PC-9 (cell line): ENCODE measurements around the gene HMOX2. TPM values are rescaled to one million over a fixed set of nuclear protein-coding genes. Genes with fewer than 3 reads are reported as not detected.

ENCODE experiments used
- BruUV-seq: library from RNA; stranded (reverse); fragments of 400-500 nt; replicated peaks from 2 replicates; lab custom pipeline; 2021; lab: Mats Ljungman, UMichigan
- CTCF ChIA-PET: fragments of 300-600 bp; sonication (Branson Sonifier 250); formaldehyde crosslinking; loops from one replicate; lab custom pipeline; 2022; ENCODE audit warnings: antibody characterized with exemption; lab: Charles Lee
- POLR2A ChIA-PET: fragments of 300-600 bp; sonication (Branson Sonifier 250); formaldehyde crosslinking; loops from one replicate; lab custom pipeline; 2022; ENCODE audit warnings: antibody characterized with exemption; ENCODE audit not compliant: unreplicated experiment; lab: Charles Lee
- DNase-seq, 2 experiments: peaks; one replicate each; pipeline versions ENCODE4 v3.0.0 to v3.0.0-alpha.2; 2015 to 2022; ENCODE audit warnings: mixed read lengths in 1 of 2
- H2AFZ ChIP-seq: fragments of 200-600 bp; sonication (generic); 2 replicates; pipeline ENCODE4 v1.8.1; 2017; ENCODE audit warnings: antibody characterized with exemption
- H3F3A ChIP-seq: fragments of 200-600 bp; sonication (generic); 2 replicates; pipeline ENCODE4 v1.8.1; 2017; ENCODE audit warnings: antibody characterized with exemption, mild to moderate bottlenecking, low read depth; ENCODE audit not compliant: insufficient read depth
- H3K27ac ChIP-seq: fragments of 200-600 bp; sonication (generic); 2 replicates; pipeline ENCODE4 v1.6.1; 2016; ENCODE audit warnings: mixed run types
- H3K27me3 ChIP-seq: fragments of 200-600 bp; sonication (generic); 2 replicates; pipeline ENCODE4 v1.6.1; 2016; ENCODE audit warnings: low read depth, mixed run types; ENCODE audit not compliant: insufficient read depth
- H3K36me3 ChIP-seq: fragments of 200-600 bp; sonication (generic); 2 replicates; pipeline ENCODE4 v1.6.1; 2016; ENCODE audit warnings: low read depth, mixed run types
- H3K4me1 ChIP-seq: fragments of 200-600 bp; sonication (generic); replicated peaks from 2 replicates; pipeline ENCODE4 v1.6.1; 2016; ENCODE audit warnings: mixed run types; ENCODE audit not compliant: insufficient read depth
- H3K4me2 ChIP-seq: fragments of 200-600 bp; sonication (generic); 2 replicates; pipeline ENCODE4 v1.6.1; 2017; ENCODE audit warnings: mixed run types
- H3K4me3 ChIP-seq: fragments of 200-600 bp; sonication (generic); 2 replicates; pipeline ENCODE4 v1.6.1; 2016; ENCODE audit warnings: mixed run types
- H3K79me2 ChIP-seq: fragments of 200-600 bp; sonication (generic); 2 replicates; pipeline ENCODE4 v1.6.1; 2017; ENCODE audit warnings: low read depth, mixed run types
- H3K9me2 ChIP-seq: fragments of 200-600 bp; sonication (generic); 2 replicates; pipeline ENCODE4 v1.8.1; 2017; ENCODE audit warnings: mild to moderate bottlenecking; ENCODE audit not compliant: insufficient read depth
- H3K9me3 ChIP-seq: fragments of 200-600 bp; sonication (generic); 2 replicates; pipeline ENCODE4 v1.8.1; 2016; ENCODE audit warnings: low read depth; ENCODE audit not compliant: insufficient read depth
- H4K20me1 ChIP-seq: fragments of 200-600 bp; sonication (generic); 2 replicates; pipeline ENCODE4 v1.8.1; 2017; ENCODE audit not compliant: insufficient read depth
- CTCF ChIP-seq: fragments of 200-600 bp; sonication (generic); conservative IDR thresholded peaks from 2 replicates; pipeline ENCODE4 v1.6.1; 2017; ENCODE audit warnings: mixed run types, antibody characterized with exemption, mild to moderate bottlenecking, moderate library complexity
- EZH2 ChIP-seq: fragments of 200-600 bp; sonication (generic); IDR thresholded peaks from 2 replicates; pipeline ENCODE4 v1.8.0; 2017; ENCODE audit warnings: antibody characterized with exemption, low read depth
- intact Hi-C: fragments of 100-400 bp; cut with micrococcal nuclease; formaldehyde crosslinking; loops from one replicate; pipeline ENCODE4 v1.10.0; 2022; ENCODE audit not compliant: unreplicated experiment
- total RNA-seq: library from RNA; stranded (reverse); gene quantifications from 2 replicates; pipeline ENCODE4 v1.2.3, GENCODE V29; 2021

Gene HMOX2
- total RNA-seq, 1 experiment from 2014 or later: 68.1 TPM

GRCh38 chr16:4465977-4466779 lies 10.0 kb upstream of the HMOX2 start:
- Histone ChIP-seq H3K9me2 (no peaks in the 10 kb centered on the region), H2AFZ (no peak overlapping the region), H3K36me3 (no peaks in the 10 kb centered on the region), H3K4me1 (peaks cover 30% of the 10 kb centered on the region), H3K4me3 (no peak overlapping the region), H3K9me3 (no peaks in the 10 kb centered on the region), H4K20me1 (peaks cover 18% of the 10 kb centered on the region), H3F3A (peaks cover 50% of the 10 kb centered on the region), H3K27ac (peak overlapping the region; percentile 78; the same call in 1 of the 2 replicates), H3K27me3 (no peaks in the 10 kb centered on the region), H3K4me2 (no peak overlapping the region), H3K79me2 (0 out of 2 replicates have a peak, but pooled peaks cover 5% of the 10 kb centered on the region)
- BruUV-seq: no TSS peak
- no peak for DNase-seq
- ChIA-PET POLR2A (no interaction called here), CTCF (no interaction called here)
- intact Hi-C loops: no loop called here
- TF ChIP-seq EZH2: no peak
- no peak for TF ChIP-seq CTCF

GRCh38 chr16:4467916-4468315 lies 8.3 kb upstream of the HMOX2 start:
- CTCF ChIA-PET: interaction anchor here (0.6 kb wide), 1 partner anchor 239 kb away, joined by 6 read pairs; no protein-coding TSS in a partner anchor

GRCh38 chr16:4468972-4469371 lies 7.2 kb upstream of the HMOX2 start:
- DNase-seq: no peak
- no peak overlapping the region for H3K27ac ChIP-seq
- H3K4me1 ChIP-seq: peaks cover 28% of the 10 kb centered on the region
- CTCF ChIA-PET: interaction anchor here (0.6 kb wide), 1 partner anchor 82 kb away, joined by 6 read pairs; no protein-coding TSS in a partner anchor
- BruUV-seq: no TSS peak
- H3K4me2 ChIP-seq: no peak overlapping the region
- intact Hi-C loops: no loop called here
- no peaks in the 10 kb centered on the region for H3K9me2 ChIP-seq
- H2AFZ ChIP-seq: no peak overlapping the region
- no peaks in the 10 kb centered on the region for H3K36me3 ChIP-seq
- peaks cover 29% of the 10 kb centered on the region for H3K79me2 ChIP-seq
- H3K9me3 ChIP-seq: no peaks in the 10 kb centered on the region
- no peak overlapping the region for H3K4me3 ChIP-seq
- POLR2A ChIA-PET: no interaction called here
- TF ChIP-seq EZH2 (no peak), CTCF (no peak)
- peaks cover 11% of the 10 kb centered on the region for H4K20me1 ChIP-seq
- no peaks in the 10 kb centered on the region for H3K27me3 ChIP-seq
- peaks cover 48% of the 10 kb centered on the region for H3F3A ChIP-seq

More at GRCh38 chr16:4467916-4468315, 8.3 kb upstream of the HMOX2 start:
- H3K36me3 ChIP-seq: no peaks in the 10 kb centered on the region
- peaks cover 48% of the 10 kb centered on the region for H3F3A ChIP-seq
- H3K9me2 ChIP-seq: no peaks in the 10 kb centered on the region
- intact Hi-C loops: no loop called here
- H3K27me3 ChIP-seq: no peaks in the 10 kb centered on the region
- H3K79me2 ChIP-seq: peaks cover 19% of the 10 kb centered on the region
- POLR2A ChIA-PET: no interaction called here
- H3K9me3 ChIP-seq: no peaks in the 10 kb centered on the region
- no peak overlapping the region for H3K4me2 ChIP-seq
- no peak overlapping the region for H2AFZ ChIP-seq
- H4K20me1 ChIP-seq: peaks cover 18% of the 10 kb centered on the region
- no peak overlapping the region for H3K27ac ChIP-seq
- DNase-seq: no peak
- TF ChIP-seq CTCF (no peak), EZH2 (no peak)
- BruUV-seq: no TSS peak
- H3K4me3 ChIP-seq: no peak overlapping the region
- peaks cover 31% of the 10 kb centered on the region for H3K4me1 ChIP-seq
